HG03280 (cell line): Measurements from ENCODE around the gene FLVCR2.

ENCODE experiments used
- ATAC-seq: cut with Tn5 transposase; IDR thresholded peaks from one replicate; pipeline ENCODE4 v1.9.1; 2021; ENCODE audit warnings: mild to moderate bottlenecking, moderate library complexity; ENCODE audit not compliant: unreplicated experiment

Gene FLVCR2

GRCh38 chr14:75626396-75626795 lies 48.0 kb downstream of the FLVCR2 start:
- no peak for ATAC-seq

GRCh38 chr14:75626863-75627262 lies 48.4 kb downstream of the FLVCR2 start:
- ATAC-seq = no peak

GRCh38 chr14:75627406-75627805 lies 49.0 kb downstream of the FLVCR2 start:
- no peak for ATAC-seq

GRCh38 chr14:75628816-75629215 lies 50.4 kb downstream of the FLVCR2 start:
- no peak for ATAC-seq

GRCh38 chr14:75630695-75631452 lies 52.5 kb downstream of the FLVCR2 start:
- no peak for ATAC-seq

- no peak for ATAC-seq
These were observed 53.0 kb downstream of the FLVCR2 start for GRCh38 chr14:75631453-75631831.

GRCh38 chr14:75634848-75635247 lies 56.4 kb downstream of the FLVCR2 start:
- no peak for ATAC-seq

- no peak for ATAC-seq
These were observed 57.8 kb downstream of the FLVCR2 start for GRCh38 chr14:75636100-75636692.

GRCh38 chr14:75640876-75641275 lies 62.5 kb downstream of the FLVCR2 start:
- no peak for ATAC-seq

- ATAC-seq = no peak
These were observed 65.6 kb downstream of the FLVCR2 start for GRCh38 chr14:75643985-75644384.

- no peak for ATAC-seq
These were observed 66.6 kb downstream of the FLVCR2 start for GRCh38 chr14:75645056-75645455.

- ATAC-seq = no peak
These were observed 68.3 kb downstream of the FLVCR2 start for GRCh38 chr14:75646762-75647161.

GRCh38 chr14:75647640-75648039 lies 69.2 kb downstream of the FLVCR2 start:
- no peak for ATAC-seq

GRCh38 chr14:75648066-75648838 lies 69.8 kb downstream of the FLVCR2 start:
- no peak for ATAC-seq

GRCh38 chr14:75649337-75649736 lies 70.9 kb downstream of the FLVCR2 start:
- no peak for ATAC-seq

- ATAC-seq = no peak
These were observed 71.4 kb downstream of the FLVCR2 start for GRCh38 chr14:75649773-75650172.

GRCh38 chr14:75650253-75651058 lies 72.0 kb downstream of the FLVCR2 start:
- ATAC-seq = no peak

GRCh38 chr14:75653563-75653962 lies 75.1 kb downstream of the FLVCR2 start:
- no peak for ATAC-seq

- peak; percentile 61 for ATAC-seq
These were observed 75.8 kb downstream of the FLVCR2 start for GRCh38 chr14:75654127-75654732.

- ATAC-seq = no peak
These were observed 76.8 kb downstream of the FLVCR2 start for GRCh38 chr14:75655235-75655634.

- ATAC-seq = no peak
These were observed 78.9 kb downstream of the FLVCR2 start for GRCh38 chr14:75657331-75657730.
